ENCODE results near the gene ASCC3.

The ASCC3 gene

GRCh38 chr6:100719883-100720682, 161.0 kb downstream of the ASCC3 start:
- no peak for DNase-seq (ENCODE audit: insufficient read length, low spot score)
- no peak for FAIRE-seq
- no peak for TF ChIP-seq POLR2A (IDR thresholded peaks at IDR 0.05; ENCODE audit: low read depth, low read length)
- TF ChIP-seq POU2F2 (IDR thresholded peaks at IDR 0.05; ENCODE audit: low read depth, low read length) = no peak

GRCh38 chr6:100712997-100713396, 168.1 kb downstream of the ASCC3 start:
- FAIRE-seq = no peak
- TF ChIP-seq TAF1 (IDR thresholded peaks at IDR 0.05; ENCODE audit: low read depth, low read length) (no peak), POU2F2 (IDR thresholded peaks at IDR 0.05; ENCODE audit: low read depth, low read length) (no peak), POLR2A (IDR thresholded peaks at IDR 0.05; ENCODE audit: low read depth, low read length) (no peak), PAX5 (IDR thresholded peaks at IDR 0.05; ENCODE audit: insufficient read depth, low read length, severe bottlenecking) (no peak), POLR2AphosphoS5 (IDR thresholded peaks at IDR 0.05; ENCODE audit: low read depth, low read length) (no peak), SPI1 (IDR thresholded peaks at IDR 0.05; ENCODE audit: low read depth, low read length) (no peak)
- no peak for DNase-seq (ENCODE audit: insufficient read length, low spot score)

GRCh38 chr6:100706491-100706890, 174.6 kb downstream of the ASCC3 start:
- no peak for TF ChIP-seq POLR2AphosphoS5 (IDR thresholded peaks at IDR 0.05; ENCODE audit: low read depth, low read length)
- TF ChIP-seq TAF1 (IDR thresholded peaks at IDR 0.05; ENCODE audit: low read depth, low read length) = no peak
- no peak for TF ChIP-seq POU2F2 (IDR thresholded peaks at IDR 0.05; ENCODE audit: low read depth, low read length)
- TF ChIP-seq POLR2A (IDR thresholded peaks at IDR 0.05; ENCODE audit: low read depth, low read length) = no peak
- TF ChIP-seq SPI1 (IDR thresholded peaks at IDR 0.05; ENCODE audit: low read depth, low read length) = no peak
- no peak for TF ChIP-seq PAX5 (IDR thresholded peaks at IDR 0.05; ENCODE audit: insufficient read depth, low read length, severe bottlenecking)
- DNase-seq (ENCODE audit: insufficient read length, low spot score) (no peak), FAIRE-seq (no peak)

- no peak for TF ChIP-seq PAX5 (IDR thresholded peaks at IDR 0.05; ENCODE audit: insufficient read depth, low read length, severe bottlenecking)
- no peak for TF ChIP-seq TAF1 (IDR thresholded peaks at IDR 0.05; ENCODE audit: low read depth, low read length)
- no peak for TF ChIP-seq POU2F2 (IDR thresholded peaks at IDR 0.05; ENCODE audit: low read depth, low read length)
- TF ChIP-seq POLR2AphosphoS5 (IDR thresholded peaks at IDR 0.05; ENCODE audit: low read depth, low read length) = no peak
- TF ChIP-seq POLR2A (IDR thresholded peaks at IDR 0.05; ENCODE audit: low read depth, low read length) = no peak
- DNase-seq (ENCODE audit: insufficient read length, low spot score) = no peak
- FAIRE-seq = no peak
Observed at GRCh38 chr6:100704961-100705360, 176.2 kb downstream of the ASCC3 start.

GRCh38 chr6:100701728-100702127, 179.4 kb downstream of the ASCC3 start:
- no peak for FAIRE-seq
- DNase-seq (ENCODE audit: insufficient read length, low spot score) = no peak

GRCh38 chr6:100700009-100700408, 181.1 kb downstream of the ASCC3 start:
- DNase-seq (ENCODE audit: insufficient read length, low spot score) = no peak
- TF ChIP-seq TAF1 (IDR thresholded peaks at IDR 0.05; ENCODE audit: low read depth, low read length) = no peak
- TF ChIP-seq PAX5 (IDR thresholded peaks at IDR 0.05; ENCODE audit: insufficient read depth, low read length, severe bottlenecking) = no peak
- no peak for TF ChIP-seq POU2F2 (IDR thresholded peaks at IDR 0.05; ENCODE audit: low read depth, low read length)
- TF ChIP-seq POLR2AphosphoS5 (IDR thresholded peaks at IDR 0.05; ENCODE audit: low read depth, low read length) = no peak
- TF ChIP-seq POLR2A (IDR thresholded peaks at IDR 0.05; ENCODE audit: low read depth, low read length) = no peak
- no peak for TF ChIP-seq SPI1 (IDR thresholded peaks at IDR 0.05; ENCODE audit: low read depth, low read length)
- no peak for FAIRE-seq

More at GRCh38 chr6:100701728-100702127, 179.4 kb downstream of the ASCC3 start:
- TF ChIP-seq PAX5 (IDR thresholded peaks at IDR 0.05; ENCODE audit: insufficient read depth, low read length, severe bottlenecking) (no peak), POU2F2 (IDR thresholded peaks at IDR 0.05; ENCODE audit: low read depth, low read length) (no peak), POLR2A (IDR thresholded peaks at IDR 0.05; ENCODE audit: low read depth, low read length) (no peak), SPI1 (IDR thresholded peaks at IDR 0.05; ENCODE audit: low read depth, low read length) (no peak), TAF1 (IDR thresholded peaks at IDR 0.05; ENCODE audit: low read depth, low read length) (no peak), POLR2AphosphoS5 (IDR thresholded peaks at IDR 0.05; ENCODE audit: low read depth, low read length) (no peak)

- FAIRE-seq (no peak), DNase-seq (ENCODE audit: insufficient read length, low spot score) (no peak)
- no peak for TF ChIP-seq SPI1 (IDR thresholded peaks at IDR 0.05; ENCODE audit: low read depth, low read length)
- TF ChIP-seq PAX5 (IDR thresholded peaks at IDR 0.05; ENCODE audit: insufficient read depth, low read length, severe bottlenecking) = no peak
- TF ChIP-seq TAF1 (IDR thresholded peaks at IDR 0.05; ENCODE audit: low read depth, low read length) = no peak
- TF ChIP-seq POLR2A (IDR thresholded peaks at IDR 0.05; ENCODE audit: low read depth, low read length) = no peak
- no peak for TF ChIP-seq POU2F2 (IDR thresholded peaks at IDR 0.05; ENCODE audit: low read depth, low read length)
- no peak for TF ChIP-seq POLR2AphosphoS5 (IDR thresholded peaks at IDR 0.05; ENCODE audit: low read depth, low read length)
Observed at GRCh38 chr6:100695445-100695844, 185.7 kb downstream of the ASCC3 start.

- FAIRE-seq (no peak), DNase-seq (ENCODE audit: insufficient read length, low spot score) (no peak)
- TF ChIP-seq POU2F2 (IDR thresholded peaks at IDR 0.05; ENCODE audit: low read depth, low read length) (no peak), SPI1 (IDR thresholded peaks at IDR 0.05; ENCODE audit: low read depth, low read length) (no peak), PAX5 (IDR thresholded peaks at IDR 0.05; ENCODE audit: insufficient read depth, low read length, severe bottlenecking) (no peak), POLR2A (IDR thresholded peaks at IDR 0.05; ENCODE audit: low read depth, low read length) (no peak), TAF1 (IDR thresholded peaks at IDR 0.05; ENCODE audit: low read depth, low read length) (no peak), POLR2AphosphoS5 (IDR thresholded peaks at IDR 0.05; ENCODE audit: low read depth, low read length) (no peak)
Observed at GRCh38 chr6:100693249-100693927, 187.7 kb downstream of the ASCC3 start.

- no peak for FAIRE-seq
- TF ChIP-seq TAF1 (IDR thresholded peaks at IDR 0.05; ENCODE audit: low read depth, low read length) (no peak), PAX5 (IDR thresholded peaks at IDR 0.05; ENCODE audit: insufficient read depth, low read length, severe bottlenecking) (no peak), SPI1 (IDR thresholded peaks at IDR 0.05; ENCODE audit: low read depth, low read length) (no peak), POLR2A (IDR thresholded peaks at IDR 0.05; ENCODE audit: low read depth, low read length) (no peak), POLR2AphosphoS5 (IDR thresholded peaks at IDR 0.05; ENCODE audit: low read depth, low read length) (no peak), POU2F2 (IDR thresholded peaks at IDR 0.05; ENCODE audit: low read depth, low read length) (no peak)
Observed at GRCh38 chr6:100691972-100692371, 189.2 kb downstream of the ASCC3 start.

More at GRCh38 chr6:100691972-100692371, 189.2 kb downstream of the ASCC3 start:
- no peak for DNase-seq (ENCODE audit: insufficient read length, low spot score)

Measured in GM12891 (cell line).